ENCODE data around the gene CACNA2D3.
"Not testable (repeated sequence)": the region's sequence is repeated elsewhere in the genome, so short reads cannot be mapped to it uniquely, and the experiment has no call there.

DNA sequence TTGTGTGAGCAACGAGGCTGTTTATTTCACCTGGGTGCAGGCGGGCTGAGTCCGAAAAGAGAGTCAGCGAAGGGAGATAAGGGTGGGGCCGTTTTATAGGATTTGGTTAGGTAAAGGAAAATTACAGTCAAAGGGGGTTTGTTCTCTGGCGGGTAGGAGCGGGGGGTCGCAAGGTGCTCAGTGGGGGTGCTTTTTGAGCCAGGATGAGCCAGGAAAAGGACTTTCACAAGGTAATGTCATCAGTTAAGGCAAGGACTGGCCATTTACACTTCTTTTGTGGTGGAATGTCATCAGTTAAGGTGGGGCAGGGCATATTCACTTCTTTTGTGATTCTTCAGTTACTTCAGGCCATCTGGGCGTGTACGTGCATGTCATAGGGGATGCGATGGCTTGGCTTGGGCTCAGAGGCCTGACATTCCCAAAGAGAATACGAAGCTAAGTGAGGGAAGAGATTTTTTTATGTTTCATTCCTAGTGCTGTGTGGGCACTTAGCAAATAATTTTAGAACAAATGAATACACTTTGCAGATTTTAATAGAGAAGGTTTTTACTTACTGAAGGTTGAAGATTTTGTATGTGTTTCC, 517.5 kb downstream of the CACNA2D3 start:
- TF ChIP-seq, protein P1, sequence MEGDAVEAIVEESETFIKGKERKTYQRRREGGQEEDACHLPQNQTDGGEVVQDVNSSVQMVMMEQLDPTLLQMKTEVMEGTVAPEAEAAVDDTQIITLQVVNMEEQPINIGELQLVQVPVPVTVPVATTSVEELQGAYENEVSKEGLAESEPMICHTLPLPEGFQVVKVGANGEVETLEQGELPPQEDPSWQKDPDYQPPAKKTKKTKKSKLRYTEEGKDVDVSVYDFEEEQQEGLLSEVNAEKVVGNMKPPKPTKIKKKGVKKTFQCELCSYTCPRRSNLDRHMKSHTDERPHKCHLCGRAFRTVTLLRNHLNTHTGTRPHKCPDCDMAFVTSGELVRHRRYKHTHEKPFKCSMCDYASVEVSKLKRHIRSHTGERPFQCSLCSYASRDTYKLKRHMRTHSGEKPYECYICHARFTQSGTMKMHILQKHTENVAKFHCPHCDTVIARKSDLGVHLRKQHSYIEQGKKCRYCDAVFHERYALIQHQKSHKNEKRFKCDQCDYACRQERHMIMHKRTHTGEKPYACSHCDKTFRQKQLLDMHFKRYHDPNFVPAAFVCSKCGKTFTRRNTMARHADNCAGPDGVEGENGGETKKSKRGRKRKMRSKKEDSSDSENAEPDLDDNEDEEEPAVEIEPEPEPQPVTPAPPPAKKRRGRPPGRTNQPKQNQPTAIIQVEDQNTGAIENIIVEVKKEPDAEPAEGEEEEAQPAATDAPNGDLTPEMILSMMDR (IDR thresholded peaks at IDR 0.05), result not testable (repeated sequence)
- not testable (repeated sequence) for TF ChIP-seq ZFX (IDR thresholded peaks at IDR 0.05; ENCODE audit: borderline replicate concordance)
